D721Med (cell line): ENCODE data around the gene ZER1.

Experiments used
- DNase-seq: peaks from one replicate; pipeline ENCODE4 v3.0.0; 2011; ENCODE audit warnings: low spot score; ENCODE audit not compliant: insufficient read length
- FAIRE-seq: peaks from 2 replicates; lab custom pipeline; 2011; peaks lifted over from hg19 to GRCh38; lab: Jason Lieb, UNC
- CTCF ChIP-seq: IDR thresholded peaks from 2 replicates; pipeline ENCODE4 v1.5.1; 2012; ENCODE audit warnings: mild to moderate bottlenecking, control low read depth; ENCODE audit not compliant: insufficient read depth; ENCODE audit errors: missing control alignments

Gene ZER1

GRCh38 chr9:128714586-128715435, 56.9 kb downstream of the ZER1 start:
- FAIRE-seq, result no peak
- TF ChIP-seq CTCF, result no peak
- no peak for DNase-seq

- DNase-seq, result no peak
- FAIRE-seq, result no peak
- no peak for TF ChIP-seq CTCF
Measured at GRCh38 chr9:128713941-128714573, 57.7 kb downstream of the ZER1 start.

- no peak for DNase-seq
- FAIRE-seq, result no peak
- no peak for TF ChIP-seq CTCF
Measured at GRCh38 chr9:128713411-128713780, 58.3 kb downstream of the ZER1 start.

GRCh38 chr9:128712451-128713410, 59.0 kb downstream of the ZER1 start:
- TF ChIP-seq CTCF, result no peak
- FAIRE-seq (no peak), DNase-seq (no peak)

- TF ChIP-seq CTCF, result no peak
- FAIRE-seq (no peak), DNase-seq (no peak)
Measured at GRCh38 chr9:128707446-128707845, 64.3 kb downstream of the ZER1 start.

GRCh38 chr9:128706671-128707381, 64.9 kb downstream of the ZER1 start:
- DNase-seq (no peak), FAIRE-seq (no peak)
- no peak for TF ChIP-seq CTCF
